HCT116 (cell line): ENCODE measurements around the gene CHRNA7. TPM values are rescaled to one million over a fixed set of nuclear protein-coding genes. Genes with fewer than 3 reads are reported as not detected.

ENCODE experiments used
- ATAC-seq: fragments of 200-7000 bp; cut with Tn5 transposase; 2 replicates; pipeline ENCODE4 v1.9.1; 2020; ENCODE audit warnings: mild to moderate bottlenecking, moderate library complexity
- BruUV-seq: library from RNA; stranded (reverse); fragments of 400-500 nt; replicated peaks from 2 replicates; lab custom pipeline; 2021; lab: Mats Ljungman, UMichigan
- CTCF ChIA-PET: fragments of 300-600 bp; sonication (Branson Sonifier 250); formaldehyde crosslinking; loops from one replicate; lab custom pipeline; 2021; ENCODE audit warnings: antibody characterized with exemption; lab: Charles Lee
- POLR2A ChIA-PET: fragments of 300-600, 350-600 bp; sonication (Branson Sonifier 250); formaldehyde crosslinking; loops from one replicate; lab custom pipeline; 2021; ENCODE audit warnings: antibody characterized with exemption; lab: Charles Lee
- RAD21 ChIA-PET, 2 experiments: fragments of 300-600 bp; sonication (Branson Sonifier 250); formaldehyde crosslinking; loops; one replicate each; lab custom pipeline; 2023; ENCODE audit warnings: low total read pairs in 2 of 2; ENCODE audit not compliant: uncharacterized antibody in 2 of 2, unreplicated experiment in 2 of 2, low non-redundant PET in 1 of 2; lab: Charles Lee
- DNase-seq: peaks from one replicate; pipeline ENCODE4 v3.0.0-alpha.2; 2010; ENCODE audit warnings: low read depth, low spot score
- H2AFZ ChIP-seq: fragments of 200-600 bp; shearing (Covaris generic), sonication (generic); 2 replicates; pipeline ENCODE4 v1.6.1; 2017; ENCODE audit warnings: low read depth, mixed run types, mixed read lengths, antibody characterized with exemption, low read length; ENCODE audit not compliant: poor library complexity, severe bottlenecking
- H3K27ac ChIP-seq: 2 replicates; pipeline ENCODE4 v1.5.1; 2012; ENCODE audit warnings: low read depth, low read length
- H3K27me3 ChIP-seq: fragments of 200-600 bp; sonication (generic); 2 replicates; pipeline ENCODE4 v1.6.1; 2016; ENCODE audit warnings: mixed run types, low read length, mixed read lengths; ENCODE audit not compliant: insufficient read depth
- H3K36me3 ChIP-seq, 2 experiments: fragments of 200-500 bp in 1 of 2; fragments of 200-600 bp in 1 of 2; sonication (Bioruptor generic) in 1 of 2; sonication (generic) in 1 of 2; 2 replicates each; pipeline versions ENCODE4 v1.5.1 to v1.6.1; 2014 to 2016; ENCODE audit warnings: low read length in 2 of 2, inconsistent platforms in 1 of 2, mixed read lengths in 1 of 2, mixed run types in 1 of 2; ENCODE audit not compliant: insufficient read depth in 2 of 2, control insufficient read depth in 1 of 2
- H3K4me1 ChIP-seq, 2 experiments: fragments of 200-600 bp in 1 of 2; sonication (generic) in 1 of 2; 2 replicates each; pipeline versions ENCODE4 v1.5.1 to v1.6.1; 2012 to 2017; ENCODE audit warnings: low read length in 2 of 2, inconsistent platforms in 1 of 2, mild to moderate bottlenecking in 1 of 2, mixed read lengths in 1 of 2, mixed run types in 1 of 2, moderate library complexity in 1 of 2; ENCODE audit not compliant: insufficient read depth in 2 of 2, control insufficient read depth in 1 of 2
- H3K4me2 ChIP-seq: fragments of 200-600 bp; sonication (generic); 2 replicates; pipeline ENCODE4 v1.6.1; 2017; ENCODE audit warnings: mixed run types, low read length, mixed read lengths
- H3K4me3 ChIP-seq, 2 experiments: fragments of 200-600 bp in 1 of 2; sonication (generic) in 1 of 2; replicated peaks in 1 of 2; 2 replicates each; pipeline ENCODE4 v1.5.1; 2011 to 2016; ENCODE audit warnings: low read length in 2 of 2, control low read depth in 1 of 2, low read depth in 1 of 2, mild to moderate bottlenecking in 1 of 2, mixed read lengths in 1 of 2, mixed run types in 1 of 2
- H3K79me2 ChIP-seq: fragments of 200-600 bp; sonication (generic); 2 replicates; pipeline ENCODE4 v1.6.1; 2017; ENCODE audit warnings: mild to moderate bottlenecking, mixed run types, low read length, moderate library complexity, mixed read lengths; ENCODE audit not compliant: insufficient read depth
- H3K9ac ChIP-seq: fragments of 200-600 bp; sonication (generic); 2 replicates; pipeline ENCODE4 v1.6.1; 2016; ENCODE audit warnings: low read length, mixed read lengths
- H3K9me2 ChIP-seq: fragments of 200-600 bp; sonication (generic), shearing (Covaris generic); 2 replicates; pipeline ENCODE4 v1.6.1; 2017; ENCODE audit warnings: mixed run types, mild to moderate bottlenecking, moderate library complexity; ENCODE audit not compliant: insufficient read depth
- H3K9me3 ChIP-seq, 2 experiments: fragments of 200-500 bp in 1 of 2; fragments of 200-600 bp in 1 of 2; sonication (Bioruptor generic) in 1 of 2; sonication (generic) in 1 of 2; 2 replicates each; pipeline ENCODE4 v1.6.1; 2014 to 2017; ENCODE audit warnings: low read length in 2 of 2, mixed read lengths in 2 of 2, inconsistent platforms in 1 of 2, low read depth in 1 of 2, mild to moderate bottlenecking in 1 of 2, mixed run types in 1 of 2, moderate library complexity in 1 of 2; ENCODE audit not compliant: control insufficient read depth in 1 of 2, insufficient read depth in 1 of 2
- H4K20me1 ChIP-seq: fragments of 200-600 bp; sonication (generic), shearing (Covaris generic); 2 replicates; pipeline ENCODE4 v1.6.1; 2017; ENCODE audit warnings: mixed run types, mild to moderate bottlenecking, moderate library complexity; ENCODE audit not compliant: insufficient read depth
- CBX3 ChIP-seq: IDR thresholded peaks from 2 replicates; pipeline ENCODE4 v1.6.1; 2012; ENCODE audit warnings: low read depth
- CEBPB ChIP-seq: IDR thresholded peaks from 2 replicates; pipeline ENCODE4 v1.6.1; 2012; ENCODE audit warnings: low read depth
- ELF1 ChIP-seq: IDR thresholded peaks from 2 replicates; pipeline ENCODE4 v1.6.1; 2012; ENCODE audit warnings: low read depth, borderline replicate concordance
- JUND ChIP-seq: IDR thresholded peaks from 2 replicates; pipeline ENCODE4 v1.6.1; 2012
- MAX ChIP-seq: IDR thresholded peaks from 2 replicates; pipeline ENCODE4 v1.6.1; 2012
- POLR2A ChIP-seq: IDR thresholded peaks from 2 replicates; pipeline ENCODE4 v1.7.0; 2011; ENCODE audit warnings: borderline replicate concordance; ENCODE audit not compliant: insufficient read depth, insufficient read length; ENCODE audit errors: extremely low read depth
- RAD21 ChIP-seq: IDR thresholded peaks from 2 replicates; pipeline ENCODE4 v1.6.1; 2012; ENCODE audit warnings: low read depth, mild to moderate bottlenecking
- SP1 ChIP-seq: IDR thresholded peaks from 2 replicates; pipeline ENCODE4 v1.6.1; 2012; ENCODE audit warnings: low read depth
- SRF ChIP-seq: IDR thresholded peaks from 2 replicates; pipeline ENCODE4 v1.6.1; 2012; ENCODE audit warnings: low read depth
- TCF7L2 ChIP-seq: IDR thresholded peaks from 2 replicates; pipeline ENCODE4 v1.7.0; 2011; ENCODE audit warnings: borderline replicate concordance, inconsistent platforms; ENCODE audit not compliant: insufficient read depth, insufficient read length; ENCODE audit errors: extremely low read depth
- YY1 ChIP-seq: IDR thresholded peaks from 2 replicates; pipeline ENCODE4 v1.6.1; 2011; ENCODE audit warnings: low read length, low read depth, moderate library complexity, mild to moderate bottlenecking; ENCODE audit not compliant: insufficient replicate concordance; ENCODE audit errors: extremely low read depth
- ZFX ChIP-seq: fragments of 450-650 bp; IDR thresholded peaks from 2 replicates; pipeline ENCODE4 v1.6.1; 2017
- ZNF274 ChIP-seq: fragments of 200-500 bp; sonication (Bioruptor generic); IDR thresholded peaks from 2 replicates; pipeline ENCODE4 v1.6.1; 2014; ENCODE audit warnings: mild to moderate bottlenecking, low read depth, low read length, inconsistent platforms
- intact Hi-C: fragments of 100-400 bp; cut with micrococcal nuclease; formaldehyde crosslinking; loops from 2 replicates; pipeline ENCODE4 v1.10.0; 2022
- total RNA-seq: library from RNA; stranded (reverse); gene quantifications from one replicate; pipeline ENCODE4 v1.2.1, GENCODE V29; 2021; ENCODE audit not compliant: unreplicated experiment
- TF ChIP-seq, protein P1 (sequence below): IDR thresholded peaks from 2 replicates; pipeline ENCODE4 v1.6.1; 2012
- TF ChIP-seq, protein P2 (sequence below), 3 experiments: fragments of 200-600 bp in 1 of 3; sonication (generic) in 1 of 3; IDR thresholded peaks in 2 of 3; conservative IDR thresholded peaks in 1 of 3; 2 replicates each; pipeline ENCODE4 v1.5.1; 2012 to 2017; ENCODE audit warnings: low read depth in 2 of 3, low read length in 2 of 3, antibody characterized with exemption in 1 of 3, borderline replicate concordance in 1 of 3, control low read depth in 1 of 3, mild to moderate bottlenecking in 1 of 3, mixed read lengths in 1 of 3, mixed run types in 1 of 3, moderate library complexity in 1 of 3; ENCODE audit not compliant: insufficient read depth in 1 of 3

Gene CHRNA7
- total RNA-seq, 1 experiment from 2014 or later, result 6.8 TPM

GRCh38 chr15:32067115-32067514 is 36.8 kb downstream of the CHRNA7 start:
- ChIA-PET CTCF (no interaction called here), POLR2A (no interaction called here), RAD21 (no interaction called here)
- intact Hi-C loops, result no loop called here
- H3K27ac ChIP-seq, result no peak overlapping the region
- DNase-seq (no peak), ATAC-seq (no peak)
- BruUV-seq, result no TSS peak
- H3K27me3 ChIP-seq, result no peaks in the 10 kb centered on the region
- no peak overlapping the region for H3K4me3 ChIP-seq
- peaks cover 12 to 16% of the 10 kb centered on the region in 2 experiments; a peak in 3 of 4 replicates for H3K9me3 ChIP-seq
- no peaks in the 10 kb centered on the region for H3K4me1 ChIP-seq
- no peaks in the 10 kb centered on the region for H4K20me1 ChIP-seq
- H3K9me2 ChIP-seq, result no peaks in the 10 kb centered on the region
- no peaks in the 10 kb centered on the region for H3K79me2 ChIP-seq
- TF ChIP-seq POLR2A (no peak), MAX (no peak), ZNF274 (no peak), CBX3 (no peak), TCF7L2 (no peak), YY1 (no peak)
- no peak overlapping the region for H2AFZ ChIP-seq
- H3K36me3 ChIP-seq, result no peaks in the 10 kb centered on the region
- H3K9ac ChIP-seq, result no peak overlapping the region
- H3K4me2 ChIP-seq, result no peak overlapping the region

GRCh38 chr15:32089851-32090359 is 59.6 kb downstream of the CHRNA7 start:
- DNase-seq (no peak), ATAC-seq (no peak)
- no peaks in the 10 kb centered on the region for H3K9me3 ChIP-seq
- intact Hi-C loops, result no loop called here
- ChIA-PET POLR2A (no interaction called here), RAD21 (no interaction called here), CTCF (no interaction called here)
- H4K20me1 ChIP-seq, result no peaks in the 10 kb centered on the region
- no peaks in the 10 kb centered on the region for H3K27me3 ChIP-seq
- H3K9me2 ChIP-seq, result no peaks in the 10 kb centered on the region
- no peak overlapping the region for H2AFZ ChIP-seq
- H3K27ac ChIP-seq, result no peak overlapping the region
- H3K4me3 ChIP-seq, result no peak overlapping the region
- BruUV-seq, result no TSS peak
- H3K4me1 ChIP-seq, result no peaks in the 10 kb centered on the region; a peak in 1 of 4 replicates
- H3K79me2 ChIP-seq, result no peaks in the 10 kb centered on the region
- TF ChIP-seq MAX (no peak), CEBPB (no peak), ELF1 (no peak), RAD21 (no peak), SP1 (no peak), SRF (no peak), ZNF274 (no peak), JUND (no peak), ZFX (no peak)
- TF ChIP-seq, protein P1, sequence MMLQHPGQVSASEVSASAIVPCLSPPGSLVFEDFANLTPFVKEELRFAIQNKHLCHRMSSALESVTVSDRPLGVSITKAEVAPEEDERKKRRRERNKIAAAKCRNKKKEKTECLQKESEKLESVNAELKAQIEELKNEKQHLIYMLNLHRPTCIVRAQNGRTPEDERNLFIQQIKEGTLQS, result no peak
- TF ChIP-seq, protein P2, sequence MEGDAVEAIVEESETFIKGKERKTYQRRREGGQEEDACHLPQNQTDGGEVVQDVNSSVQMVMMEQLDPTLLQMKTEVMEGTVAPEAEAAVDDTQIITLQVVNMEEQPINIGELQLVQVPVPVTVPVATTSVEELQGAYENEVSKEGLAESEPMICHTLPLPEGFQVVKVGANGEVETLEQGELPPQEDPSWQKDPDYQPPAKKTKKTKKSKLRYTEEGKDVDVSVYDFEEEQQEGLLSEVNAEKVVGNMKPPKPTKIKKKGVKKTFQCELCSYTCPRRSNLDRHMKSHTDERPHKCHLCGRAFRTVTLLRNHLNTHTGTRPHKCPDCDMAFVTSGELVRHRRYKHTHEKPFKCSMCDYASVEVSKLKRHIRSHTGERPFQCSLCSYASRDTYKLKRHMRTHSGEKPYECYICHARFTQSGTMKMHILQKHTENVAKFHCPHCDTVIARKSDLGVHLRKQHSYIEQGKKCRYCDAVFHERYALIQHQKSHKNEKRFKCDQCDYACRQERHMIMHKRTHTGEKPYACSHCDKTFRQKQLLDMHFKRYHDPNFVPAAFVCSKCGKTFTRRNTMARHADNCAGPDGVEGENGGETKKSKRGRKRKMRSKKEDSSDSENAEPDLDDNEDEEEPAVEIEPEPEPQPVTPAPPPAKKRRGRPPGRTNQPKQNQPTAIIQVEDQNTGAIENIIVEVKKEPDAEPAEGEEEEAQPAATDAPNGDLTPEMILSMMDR (IDR thresholded peaks at IDR 0.05 in 2 of 3, conservative IDR thresholded peaks at IDR 0.05 in 1 of 3; ENCODE audit: borderline replicate concordance in 1 of 3, insufficient read depth in 1 of 3, low read depth in 2 of 3, low read length in 2 of 3), result no peak
- no peaks in the 10 kb centered on the region for H3K36me3 ChIP-seq
- no peak overlapping the region for H3K9ac ChIP-seq
- no peak overlapping the region for H3K4me2 ChIP-seq
